GM19397 (cell line): ENCODE data around the gene HID1.
"Not testable (repeated sequence)": the region's sequence is repeated elsewhere in the genome, so short reads cannot be mapped to it uniquely, and the experiment has no call there.

Source experiments
- ATAC-seq: cut with Tn5 transposase; IDR thresholded peaks from one replicate; pipeline ENCODE4 v1.9.1; 2021; ENCODE audit warnings: mild to moderate bottlenecking, moderate library complexity; ENCODE audit not compliant: unreplicated experiment

Gene HID1

DNA sequence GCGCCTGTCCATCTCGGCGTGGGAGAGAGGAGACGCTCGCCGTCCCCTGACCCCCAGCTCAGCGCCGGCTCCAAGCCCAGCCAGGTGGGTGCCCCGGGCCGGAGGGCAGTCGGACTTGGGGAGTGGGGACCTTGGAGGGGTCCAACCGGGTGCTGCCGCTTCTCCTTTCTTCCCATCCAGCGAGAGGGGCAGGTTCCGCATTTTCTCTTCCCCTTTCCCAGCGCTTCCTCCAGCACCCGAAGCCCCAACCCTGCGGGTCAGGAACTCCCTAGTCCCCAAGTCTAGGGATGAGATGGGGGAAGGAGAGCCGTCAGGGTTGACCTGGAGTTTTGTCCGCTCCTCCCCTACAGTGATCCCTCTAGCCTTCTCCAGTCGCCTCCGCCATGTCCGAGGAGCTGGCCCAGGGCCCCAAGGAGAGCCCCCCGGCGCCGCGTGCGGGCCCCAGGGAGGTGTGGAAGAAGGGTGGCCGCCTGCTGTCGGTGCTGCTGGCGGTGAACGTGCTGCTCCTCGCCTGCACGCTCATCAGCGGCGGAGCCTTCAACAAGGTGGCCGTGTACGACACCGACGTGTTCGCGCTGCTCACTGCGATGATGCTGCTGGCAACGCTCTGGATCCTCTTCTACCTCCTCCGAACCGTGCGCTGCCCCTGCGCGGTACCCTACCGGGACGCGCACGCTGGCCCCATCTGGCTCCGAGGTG, 48.2 kb downstream of the HID1 start, which contains the start of gene OTOP2:
OTOP2 (plus strand) TSS at position 24 of the 699 bp plus-strand sequence; CDS start at position 384, 360 bp downstream.
- ATAC-seq: no peak

DNA sequence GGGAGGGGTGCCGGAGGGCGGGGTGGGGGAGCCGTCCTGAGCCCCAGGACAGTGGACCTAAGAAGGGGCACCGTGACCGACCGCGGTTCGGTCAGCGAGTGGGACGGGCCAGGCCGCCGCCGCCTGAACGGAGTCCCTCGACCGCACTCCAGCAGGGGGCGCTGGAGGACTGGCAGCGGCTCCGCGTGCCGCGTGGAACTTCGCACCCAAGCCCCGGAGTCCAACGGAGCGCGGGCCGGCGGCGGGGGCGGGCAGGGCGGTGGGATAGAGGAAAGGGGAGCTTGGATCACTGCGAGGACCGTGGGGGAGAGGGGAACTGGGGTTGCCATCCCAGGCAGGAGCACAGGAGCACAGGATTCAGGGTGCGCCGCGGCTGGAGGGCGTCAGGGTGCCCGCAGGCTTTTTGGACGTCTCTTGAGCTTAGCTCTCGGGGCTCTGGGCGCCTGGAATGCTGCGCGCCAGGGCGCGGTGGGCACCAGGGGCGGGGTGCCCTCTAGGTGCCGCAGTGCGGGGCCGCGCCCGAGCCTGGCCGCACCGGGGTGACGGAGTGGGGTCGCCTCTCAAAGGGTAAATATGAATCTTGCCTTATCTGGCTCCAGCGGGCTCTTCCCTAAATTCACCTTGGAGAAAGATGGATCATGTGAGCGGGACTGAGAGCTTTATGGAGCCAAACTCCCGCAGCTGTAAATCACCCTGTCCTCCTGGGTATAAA, 48.9 kb downstream of the HID1 start:
- ATAC-seq: no peak

DNA sequence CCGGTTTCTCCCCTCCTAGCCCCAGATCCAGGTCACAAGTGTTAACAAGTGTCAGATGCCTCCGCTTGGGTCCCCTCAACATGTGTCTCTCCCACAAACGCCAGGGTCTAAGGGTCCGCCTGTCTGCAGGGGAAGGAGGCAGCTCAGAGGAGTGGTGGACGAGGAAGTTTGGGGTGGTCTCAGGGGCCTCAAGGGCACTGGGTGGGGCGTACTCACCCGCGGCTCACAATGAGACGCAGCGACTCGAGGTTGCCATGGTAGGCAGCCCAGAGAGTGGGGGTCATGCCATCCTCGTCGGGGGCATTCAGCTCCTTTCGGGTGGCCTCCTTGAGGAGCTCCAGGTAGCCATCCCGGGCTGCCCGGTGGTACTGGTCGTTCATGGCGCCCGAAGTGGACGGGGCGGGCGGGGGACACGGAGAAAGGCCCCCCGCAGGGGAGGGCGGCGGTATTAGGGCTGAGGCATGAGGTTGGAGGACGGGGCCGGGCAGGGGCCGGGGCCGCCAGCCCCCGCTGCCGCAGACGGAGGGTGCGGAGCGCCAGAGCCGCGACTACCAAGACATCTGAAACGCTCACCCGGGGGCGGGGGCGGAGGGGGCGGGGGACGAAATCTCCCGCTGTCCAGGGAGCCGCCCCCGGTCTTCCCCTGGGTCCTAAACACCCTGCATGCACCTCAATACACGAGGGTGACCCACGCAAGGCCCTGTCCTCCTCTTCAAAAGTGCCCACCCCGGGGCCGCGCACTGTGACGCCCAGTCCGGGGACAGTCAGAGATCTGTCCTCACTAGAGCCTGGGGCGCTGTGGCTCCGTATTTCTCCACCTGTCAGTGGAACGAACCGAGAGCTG, 49.6 kb downstream of the HID1 start, which contains the start of gene USH1G:
USH1G (minus strand) TSS at position 562 of the 844 bp plus-strand sequence; CDS start at position 380, 182 bp downstream.
- no peak for ATAC-seq

DNA sequence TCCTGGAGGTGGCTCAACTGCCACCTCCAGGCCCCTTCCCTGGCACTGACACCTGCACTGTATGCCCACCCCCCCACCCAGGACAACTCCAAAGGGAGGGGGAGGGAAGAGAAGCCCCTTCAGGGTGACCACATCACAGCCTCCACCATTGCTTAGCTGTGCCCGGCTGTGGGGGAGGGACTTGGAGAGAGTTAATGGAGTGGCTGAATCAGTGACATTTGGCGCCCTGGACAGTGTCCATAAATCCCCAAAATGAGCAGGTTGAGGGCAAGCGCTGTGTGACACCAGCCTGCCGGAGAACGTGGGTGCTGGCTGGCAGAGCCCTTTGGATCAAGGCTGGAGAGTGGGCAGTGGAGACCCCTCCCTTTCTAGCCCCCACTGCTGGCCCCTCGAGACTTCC, 50.4 kb downstream of the HID1 start:
- no peak for ATAC-seq

DNA sequence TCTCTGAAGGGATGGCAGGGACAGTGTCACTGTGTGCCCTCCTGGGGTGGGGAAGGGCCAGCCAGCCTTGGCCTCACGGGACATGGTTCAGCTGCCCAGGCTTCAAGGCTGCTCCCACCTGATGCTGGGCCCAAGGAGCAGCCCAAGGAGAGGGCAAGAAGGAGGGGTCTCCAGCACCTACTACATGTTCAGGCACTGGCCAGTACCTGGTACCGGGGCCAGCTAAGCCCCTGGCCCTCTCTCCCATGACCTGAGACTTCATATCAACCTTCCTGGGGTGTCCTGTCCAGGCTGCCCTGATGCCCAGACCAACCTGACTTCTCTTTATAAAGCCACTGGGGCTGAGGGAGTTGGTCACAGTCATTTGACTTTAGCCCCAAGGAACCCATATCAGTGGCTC, 50.8 kb downstream of the HID1 start:
- no peak for ATAC-seq

DNA sequence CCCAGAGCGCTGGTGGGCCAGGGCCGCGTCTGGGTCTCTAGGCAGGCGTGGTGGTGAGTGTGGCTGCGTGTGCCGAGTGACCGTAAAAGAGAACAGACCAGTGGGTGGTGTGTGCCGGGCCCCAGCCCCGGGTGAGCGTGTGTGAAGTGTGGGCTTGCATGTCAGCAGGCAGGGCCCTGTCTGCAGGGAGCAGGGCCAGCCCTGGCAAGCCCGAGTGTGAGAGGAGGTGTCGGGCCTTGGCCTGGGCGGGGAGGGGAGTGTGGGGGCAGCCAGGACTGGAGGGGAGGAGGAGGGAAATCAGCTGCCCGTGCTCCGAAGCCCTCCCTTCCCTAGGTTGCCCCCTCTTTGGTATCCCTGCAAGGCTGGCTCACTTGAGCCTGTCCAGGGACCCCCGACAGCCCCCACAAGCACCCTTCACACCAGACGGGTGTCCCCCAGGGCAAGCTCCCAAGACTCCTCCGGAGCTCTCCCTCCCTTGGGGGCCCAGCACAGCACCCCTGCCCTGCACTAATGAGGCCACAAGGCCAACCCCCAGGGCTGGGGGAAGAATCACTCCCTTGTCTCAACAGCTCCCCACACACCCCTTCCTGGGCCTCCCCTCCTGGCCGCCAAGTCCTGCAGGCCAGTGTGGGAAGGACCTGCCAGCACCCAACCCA, 51.4 kb downstream of the HID1 start:
- ATAC-seq: no peak

DNA sequence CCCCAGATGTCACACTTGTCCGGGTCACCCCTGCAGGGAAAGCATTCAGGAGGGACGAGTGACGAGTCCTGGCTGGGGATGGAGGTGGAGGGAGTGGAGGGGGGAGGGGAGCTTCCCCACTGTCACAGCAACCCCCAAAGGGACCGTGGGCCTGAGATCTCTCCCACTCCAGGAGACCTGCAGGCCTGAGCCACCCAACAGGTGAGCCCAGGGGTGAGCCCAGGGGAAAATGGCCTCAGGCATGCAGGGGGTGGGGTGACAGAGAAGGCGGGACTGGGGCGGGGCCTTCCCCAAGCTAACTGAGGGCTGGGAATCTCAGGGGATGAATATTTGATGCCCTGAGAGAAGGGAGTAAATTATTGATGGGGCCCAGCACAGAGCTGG, 51.9 kb downstream of the HID1 start:
- ATAC-seq: no peak

DNA sequence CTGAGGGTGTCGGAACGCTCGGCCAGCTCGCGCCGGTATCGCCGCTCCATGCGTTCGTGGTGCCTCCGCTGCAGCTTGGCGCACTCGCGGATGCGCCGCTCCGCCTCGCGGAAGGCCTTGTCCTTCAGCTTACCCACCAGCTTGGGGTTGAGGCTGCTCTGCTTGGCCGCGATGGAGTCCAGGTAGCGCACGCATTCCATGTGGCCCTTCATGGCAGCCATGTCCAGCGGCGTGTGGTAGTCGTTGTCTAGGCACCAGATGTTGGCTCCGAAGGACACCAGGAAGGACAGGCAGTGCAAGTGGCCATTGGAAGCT, 52.3 kb downstream of the HID1 start:
- no peak for ATAC-seq

DNA sequence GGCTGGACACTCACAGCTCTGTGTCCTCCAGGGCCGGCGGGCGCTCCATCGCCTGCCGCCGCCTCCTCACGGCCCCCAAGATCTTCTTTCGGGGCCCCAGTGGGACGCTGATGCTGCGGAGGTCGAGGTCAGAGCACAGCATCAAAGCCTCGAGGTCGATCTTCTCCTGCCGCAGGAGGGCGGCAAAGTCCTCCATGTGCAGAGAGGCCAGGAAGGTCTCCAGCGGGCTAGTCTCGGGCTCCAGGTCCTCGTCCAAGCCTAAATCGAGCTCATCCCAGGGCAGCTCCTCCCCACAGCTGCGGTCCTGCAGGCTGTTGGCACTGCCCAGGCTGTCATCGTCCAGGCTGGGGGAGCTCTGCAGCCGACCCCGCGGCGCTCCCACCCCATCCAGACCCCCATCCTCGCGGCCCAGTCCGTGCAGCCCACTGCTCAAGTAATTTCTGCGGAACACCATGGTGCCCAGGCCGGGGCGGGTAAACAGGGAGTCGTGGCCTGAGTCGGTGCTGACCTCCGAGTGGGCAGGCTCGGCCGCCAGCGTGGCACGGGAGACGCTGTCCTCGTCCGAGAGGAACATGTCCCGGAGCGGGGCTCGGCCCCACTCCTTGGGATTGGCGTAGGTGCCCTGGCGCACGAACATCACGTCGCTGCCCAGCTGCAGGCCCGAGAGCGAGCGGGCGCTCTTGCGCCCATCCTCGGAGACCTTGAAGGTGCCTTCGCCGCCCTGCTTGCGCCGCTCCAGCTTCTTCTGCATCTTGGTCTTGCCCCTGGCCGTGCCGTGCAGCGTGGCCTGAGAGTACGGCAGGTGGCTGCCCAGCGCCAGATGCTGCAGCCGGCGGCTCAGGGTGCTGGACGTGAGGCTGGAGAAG, 52.9 kb downstream of the HID1 start:
- ATAC-seq: no peak

DNA sequence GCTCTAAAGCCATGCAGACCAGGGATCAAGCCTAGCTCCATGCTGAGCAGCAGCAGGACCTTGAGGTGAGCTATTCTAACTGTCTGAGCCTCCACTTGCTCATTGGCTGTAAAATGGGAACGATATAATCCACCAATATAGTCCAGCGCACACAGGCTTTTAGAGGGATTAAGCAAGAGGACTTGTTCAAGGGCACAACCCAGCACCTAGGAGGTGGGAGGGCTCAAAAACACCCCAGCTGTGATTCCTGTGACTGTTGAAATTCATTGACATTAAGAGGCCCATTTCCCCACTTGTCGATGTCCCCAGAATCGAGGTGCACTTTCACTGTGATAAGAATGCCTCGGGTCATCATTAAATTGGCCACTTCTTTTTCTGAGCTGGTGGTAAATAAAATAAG, 53.7 kb downstream of the HID1 start:
- ATAC-seq: no peak

DNA sequence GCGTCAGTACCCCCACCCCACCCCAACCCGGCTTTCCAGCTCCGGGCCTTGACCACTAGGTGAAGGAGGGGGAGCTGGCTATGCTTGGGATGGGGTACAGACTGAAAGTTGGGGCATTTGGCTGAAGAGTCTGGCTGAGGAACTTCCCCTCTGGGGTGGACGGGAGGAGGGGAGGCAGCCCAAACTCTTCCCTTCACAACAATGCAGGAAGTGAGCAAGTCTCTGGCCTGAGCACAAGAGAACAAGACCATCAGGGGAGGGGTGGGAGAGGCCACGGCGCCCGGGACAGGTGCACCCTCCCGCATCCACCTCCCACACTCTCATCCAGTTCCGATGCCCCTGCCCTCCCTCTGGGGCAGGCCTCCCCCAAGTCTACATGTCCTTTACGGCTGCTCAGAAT, 55.1 kb downstream of the HID1 start:
- no peak for ATAC-seq

DNA sequence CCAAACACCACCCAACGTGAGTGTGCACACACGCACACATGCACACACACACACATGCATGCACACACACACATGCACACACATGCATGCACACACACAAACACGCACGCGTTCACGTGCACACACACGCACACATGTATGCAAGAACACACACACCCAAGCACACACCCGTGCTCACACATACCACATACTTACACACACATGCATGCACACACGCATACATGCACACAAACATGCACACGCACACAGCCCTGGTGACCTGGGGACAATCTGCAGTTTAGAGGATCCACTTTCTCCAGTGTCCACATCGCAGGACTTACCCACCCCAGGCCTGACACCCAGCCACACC, 55.7 kb downstream of the HID1 start:
- ATAC-seq: no peak

DNA sequence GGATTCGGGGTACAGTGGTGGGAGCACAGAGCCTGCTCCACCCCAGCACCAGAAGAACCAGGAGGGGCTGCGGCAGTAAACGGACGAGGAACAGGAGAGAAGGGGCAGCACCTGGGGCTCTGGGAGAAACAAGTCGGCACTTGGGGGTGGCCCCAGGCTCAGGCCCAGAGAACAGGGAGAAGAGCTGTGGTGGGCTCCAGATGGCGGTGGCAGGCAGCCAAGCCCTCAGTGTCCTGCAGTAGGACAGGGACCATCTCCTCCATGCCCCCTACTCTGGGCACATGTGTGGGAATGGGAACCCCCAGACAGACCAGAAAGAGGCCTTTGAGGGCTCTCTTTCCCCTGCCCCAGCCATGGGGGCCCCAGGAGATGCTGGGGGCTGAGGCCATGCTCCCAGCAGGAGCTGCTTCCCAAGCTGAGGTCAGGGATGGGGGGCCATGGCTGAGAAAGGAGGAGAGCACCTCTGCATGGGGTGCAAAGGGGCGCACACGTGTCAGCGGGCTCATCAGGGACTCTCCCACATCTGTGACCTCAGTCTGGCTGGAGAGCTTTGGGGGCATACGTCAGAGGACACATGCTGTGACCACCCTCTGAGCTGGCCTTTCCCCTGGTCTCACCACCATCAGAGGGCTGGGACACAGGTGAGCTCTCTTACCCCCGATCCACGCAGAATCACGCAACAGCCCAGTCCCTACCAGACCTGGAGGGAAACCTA, 56.3 kb downstream of the HID1 start:
- no peak for ATAC-seq

DNA sequence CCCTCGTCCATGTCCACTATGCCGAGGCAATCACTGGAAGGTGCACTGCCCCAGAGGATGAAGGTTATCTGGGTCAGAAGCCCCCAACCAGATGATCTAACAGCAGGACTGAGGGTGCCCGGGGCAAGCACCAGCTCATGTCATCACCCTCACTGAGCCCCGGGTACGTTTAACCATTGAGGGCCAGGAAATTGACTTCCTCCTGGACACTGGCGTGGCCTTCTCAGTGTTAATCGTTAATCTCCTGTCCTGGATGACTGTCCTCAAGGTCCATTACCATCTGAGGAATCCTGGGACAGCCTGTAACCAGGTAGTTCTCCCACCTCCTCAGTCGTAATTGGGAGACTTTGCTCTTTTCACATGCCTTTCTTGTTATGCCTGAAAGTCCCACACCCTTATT, 61.1 kb downstream of the HID1 start:
- not testable (repeated sequence) for ATAC-seq

DNA sequence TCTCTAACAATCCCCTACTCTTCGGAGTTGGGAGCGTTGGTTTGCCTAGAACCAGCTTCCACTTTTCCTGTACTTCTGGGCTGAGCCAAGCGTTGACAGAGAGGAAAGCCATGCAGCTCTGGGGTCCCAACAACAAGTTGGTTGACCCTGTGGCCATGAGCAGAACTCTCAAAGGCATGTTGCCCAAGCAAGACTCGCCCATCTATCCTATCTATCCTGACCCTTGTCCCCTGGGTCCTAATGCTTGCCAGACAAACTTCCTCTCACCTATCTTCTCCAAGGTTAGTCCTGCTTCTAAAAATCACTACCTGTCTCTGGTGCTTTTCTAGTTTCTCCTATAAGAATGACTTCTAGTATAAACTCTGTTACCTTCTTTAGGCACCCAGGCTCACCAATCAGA, 63.5 kb downstream of the HID1 start:
- ATAC-seq: not testable (repeated sequence)

DNA sequence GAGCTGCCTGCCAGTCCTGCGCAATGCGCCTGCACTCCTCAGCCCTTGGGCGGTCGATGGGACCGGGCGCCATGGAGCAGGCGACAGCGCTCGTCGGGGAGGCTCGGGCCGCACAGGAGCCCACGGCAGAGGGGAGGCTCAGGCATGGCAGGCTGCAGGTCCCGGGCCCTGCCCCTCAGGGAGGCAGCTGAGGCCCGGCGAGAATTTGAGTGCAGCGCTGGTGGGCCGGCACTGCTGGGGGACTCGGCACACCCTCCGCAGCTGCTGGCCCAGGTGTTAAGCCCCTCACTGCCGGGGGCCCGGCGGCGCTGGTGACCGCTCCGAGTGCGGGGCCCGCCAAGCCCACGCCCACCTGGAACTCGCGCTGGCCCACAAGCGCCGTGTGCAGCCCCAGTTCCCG, 65.5 kb downstream of the HID1 start:
- no peak for ATAC-seq

DNA sequence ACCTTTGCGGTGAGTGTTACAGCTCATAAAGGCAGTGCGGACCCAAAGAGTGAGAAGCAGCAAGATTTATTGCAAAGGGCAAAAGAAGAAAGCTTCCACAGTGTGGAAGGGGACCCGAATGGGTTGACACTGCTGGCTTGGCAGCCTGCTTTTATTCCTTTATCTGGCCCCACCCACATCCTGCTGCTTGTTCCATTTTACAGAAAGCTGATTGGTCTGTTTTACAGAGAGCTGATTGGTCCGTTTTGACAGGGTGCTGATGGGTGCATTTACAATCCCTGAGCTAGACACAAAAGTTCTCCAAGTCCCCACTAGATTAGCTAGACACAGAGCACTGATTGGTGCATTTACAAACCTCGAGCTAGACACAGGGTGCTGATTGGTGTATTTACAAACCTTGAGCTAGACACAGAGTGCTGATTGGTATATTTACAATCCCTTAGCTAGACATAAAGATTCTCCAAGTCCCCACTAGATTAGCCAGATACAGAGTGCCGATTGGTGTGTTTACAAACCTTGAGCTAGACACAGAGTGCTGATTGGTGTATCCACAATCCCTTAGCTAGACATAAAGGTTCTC, 66.3 kb downstream of the HID1 start:
- ATAC-seq: not testable (repeated sequence)

DNA sequence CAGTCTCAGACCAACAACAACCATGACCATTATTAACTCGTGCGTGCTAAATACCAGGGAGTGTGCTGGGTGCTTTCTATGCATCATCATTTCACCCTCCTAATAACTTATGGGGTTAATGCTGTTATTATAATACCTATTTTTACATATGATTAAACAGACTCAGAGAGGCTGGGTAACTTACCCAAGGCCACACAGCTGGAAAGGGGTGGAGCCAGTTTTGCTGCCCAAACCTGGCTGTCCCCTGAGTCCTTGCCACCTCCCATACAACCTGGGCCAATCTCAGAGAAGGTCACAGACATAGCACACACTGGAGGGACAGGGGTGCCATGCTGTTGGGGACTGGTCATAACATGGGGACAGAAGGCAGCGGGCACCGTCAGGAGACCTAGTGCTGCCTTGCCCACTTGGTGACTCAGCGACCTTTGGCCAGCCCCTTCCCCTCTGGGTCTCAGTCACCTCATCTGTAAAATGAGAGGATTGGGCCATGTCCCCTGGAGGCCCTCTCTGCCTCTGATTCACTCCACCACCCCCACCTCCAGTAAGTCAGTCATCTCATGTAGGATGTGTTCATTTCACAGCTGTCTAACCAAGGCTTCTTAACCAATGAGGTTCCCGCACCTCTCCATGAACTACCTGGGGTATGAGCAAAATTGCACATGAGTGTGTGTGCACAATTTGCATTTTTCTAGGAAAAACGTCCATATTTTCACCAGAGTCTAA, 67.7 kb downstream of the HID1 start:
- ATAC-seq: no peak

DNA sequence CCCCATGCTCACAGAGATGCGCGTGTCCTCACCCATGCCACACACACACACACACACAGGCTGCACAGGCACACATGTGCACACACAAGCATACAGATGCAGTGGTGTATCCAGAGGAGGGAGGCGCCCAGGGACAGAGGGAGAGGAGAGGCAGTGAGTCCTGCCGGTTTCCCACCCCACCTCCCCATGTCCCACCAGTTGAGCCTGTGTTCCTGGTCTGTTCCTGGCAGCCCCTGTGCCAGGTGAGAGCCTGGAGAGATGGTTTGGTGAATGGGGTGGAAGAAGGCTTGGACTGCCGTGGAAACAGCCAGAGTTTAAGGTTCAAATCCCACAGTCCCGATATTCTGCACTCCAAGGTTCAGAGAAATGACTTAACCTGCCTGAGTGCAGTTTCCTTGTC, 68.9 kb downstream of the HID1 start:
- no peak for ATAC-seq
